Upper lobe of left lung (tissue), 6 donors: Measurements from ENCODE around the gene MAPK11. TPM values are rescaled to one million over a fixed set of nuclear protein-coding genes. Genes with fewer than 3 reads are reported as not detected.

Experiments used
- ATAC-seq, 2 donors: fragments of 200-7000 bp; cut with Tn5 transposase; one replicate each; pipeline ENCODE4 v1.9.1; 2022; ENCODE audit warnings: mild to moderate bottlenecking in 2 of 2, moderate library complexity in 2 of 2; ENCODE audit not compliant: low FRiP score in 2 of 2
- DNase-seq, 2 donors: peaks; one replicate each; pipeline ENCODE4 v3.0.0-alpha.2; 2019 to 2020
- H3K27ac ChIP-seq, 4 donors: fragments of 200-600 bp; sonication (generic); one replicate each; pipeline ENCODE4 v1.5.1; 2016 to 2019
- H3K27me3 ChIP-seq, 4 donors: fragments of 200-600 bp; sonication (generic); one replicate each; pipeline ENCODE4 v1.5.1; 2017 to 2019
- H3K36me3 ChIP-seq, 4 donors: fragments of 200-600 bp; sonication (generic); one replicate each; pipeline ENCODE4 v1.5.1; 2016 to 2019
- H3K4me1 ChIP-seq, 4 donors: fragments of 200-600 bp; sonication (generic); one replicate each; pipeline ENCODE4 v1.5.1; 2018 to 2019
- H3K4me3 ChIP-seq, 4 donors: fragments of 200-600 bp; sonication (generic); one replicate each; pipeline ENCODE4 v1.5.1; 2017 to 2019; ENCODE audit warnings: mild to moderate bottlenecking in 2 of 4, moderate library complexity in 1 of 4
- H3K9me3 ChIP-seq, 4 donors: fragments of 200-600 bp; sonication (generic); one replicate each; pipeline ENCODE4 v1.5.1; 2018 to 2019
- EP300 ChIP-seq, 4 donors: sonication (generic); formaldehyde crosslinking; IDR thresholded peaks; one replicate each; pipeline ENCODE4 v1.5.1; 2017; ENCODE audit warnings: antibody characterized with exemption in 4 of 4, control low read depth in 2 of 4
- POLR2A ChIP-seq, 4 donors: fragments of 450-650 bp; IDR thresholded peaks; one replicate each; pipeline ENCODE4 v1.5.1; 2016 to 2017; ENCODE audit warnings: antibody characterized with exemption in 4 of 4, mild to moderate bottlenecking in 2 of 4
- POLR2AphosphoS5 ChIP-seq, 2 donors: sonication (generic); formaldehyde crosslinking; IDR thresholded peaks; one replicate each; pipeline ENCODE4 v1.5.1; 2017; ENCODE audit warnings: antibody characterized with exemption in 2 of 2
- WGBS, 2 donors: methylation state at CpG; one replicate each; pipeline ENCODE4 v1.1.5; 2017 to 2018; 5-methylcytosine and 5-hydroxymethylcytosine counted together
- total RNA-seq, 6 donors: library from RNA; depleted of rRNA in 4 of 6; stranded (reverse); fragments of >200 nt in 4 of 6; gene quantifications; one replicate each; pipeline versions ENCODE4 v1.1.0 to v1.2.1, GENCODE V29; 2016 to 2021
- TF ChIP-seq, protein P1 (sequence below), 6 experiments: fragments of 450-650 bp in 4 of 6; fragments of 200-600 bp in 2 of 6; sonication (generic) in 2 of 6; IDR thresholded peaks; one replicate each; pipeline ENCODE4 v1.5.1; 2016 to 2019; ENCODE audit warnings: antibody characterized with exemption in 6 of 6
- donor health status: DM: no; HTN: no; CAD: no; lungs with moderate emphysema.
- donor health status: DM: no; HTN: yes; CAD: no; lungs with severe emphysema.

The MAPK11 gene
- total RNA-seq, 6 donors from 2014 or later, result 3.1 to 27.3 (median 8.6) TPM

- H3K27ac ChIP-seq, result no peak overlapping the region
- TF ChIP-seq POLR2AphosphoS5 (IDR thresholded peaks at IDR 0.05) (no peak), POLR2A (IDR thresholded peaks at IDR 0.05) (no peak), EP300 (IDR thresholded peaks at IDR 0.05) (no peak)
- TF ChIP-seq, protein P1, sequence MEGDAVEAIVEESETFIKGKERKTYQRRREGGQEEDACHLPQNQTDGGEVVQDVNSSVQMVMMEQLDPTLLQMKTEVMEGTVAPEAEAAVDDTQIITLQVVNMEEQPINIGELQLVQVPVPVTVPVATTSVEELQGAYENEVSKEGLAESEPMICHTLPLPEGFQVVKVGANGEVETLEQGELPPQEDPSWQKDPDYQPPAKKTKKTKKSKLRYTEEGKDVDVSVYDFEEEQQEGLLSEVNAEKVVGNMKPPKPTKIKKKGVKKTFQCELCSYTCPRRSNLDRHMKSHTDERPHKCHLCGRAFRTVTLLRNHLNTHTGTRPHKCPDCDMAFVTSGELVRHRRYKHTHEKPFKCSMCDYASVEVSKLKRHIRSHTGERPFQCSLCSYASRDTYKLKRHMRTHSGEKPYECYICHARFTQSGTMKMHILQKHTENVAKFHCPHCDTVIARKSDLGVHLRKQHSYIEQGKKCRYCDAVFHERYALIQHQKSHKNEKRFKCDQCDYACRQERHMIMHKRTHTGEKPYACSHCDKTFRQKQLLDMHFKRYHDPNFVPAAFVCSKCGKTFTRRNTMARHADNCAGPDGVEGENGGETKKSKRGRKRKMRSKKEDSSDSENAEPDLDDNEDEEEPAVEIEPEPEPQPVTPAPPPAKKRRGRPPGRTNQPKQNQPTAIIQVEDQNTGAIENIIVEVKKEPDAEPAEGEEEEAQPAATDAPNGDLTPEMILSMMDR (IDR thresholded peaks at IDR 0.05), result no peak
- H3K4me3 ChIP-seq, result no peak overlapping the region
- peaks cover 44 to 100% (median 86%) of the 10 kb centered on the region in 4 donors for H3K36me3 ChIP-seq
- 78 to 90% methylated on average over 9 to 22 of the region's 25 CpGs for WGBS, 2 donors
- DNase-seq (peak; percentile 20 to 65), ATAC-seq (no peak)
- no peaks in the 10 kb centered on the region for H3K9me3 ChIP-seq
- peaks cover 0 to 4% (median 2%) of the 10 kb centered on the region in 4 donors for H3K4me1 ChIP-seq
- H3K27me3 ChIP-seq, result no peaks in the 10 kb centered on the region
Measured at GRCh38 chr22:50219800-50220602, 50.2 kb downstream of the MAPK11 start.

GRCh38 chr22:50218996-50219727 is 51.0 kb downstream of the MAPK11 start:
- H3K27me3 ChIP-seq, result no peaks in the 10 kb centered on the region
- ATAC-seq, result peak; percentile 59 to 71

DNA sequence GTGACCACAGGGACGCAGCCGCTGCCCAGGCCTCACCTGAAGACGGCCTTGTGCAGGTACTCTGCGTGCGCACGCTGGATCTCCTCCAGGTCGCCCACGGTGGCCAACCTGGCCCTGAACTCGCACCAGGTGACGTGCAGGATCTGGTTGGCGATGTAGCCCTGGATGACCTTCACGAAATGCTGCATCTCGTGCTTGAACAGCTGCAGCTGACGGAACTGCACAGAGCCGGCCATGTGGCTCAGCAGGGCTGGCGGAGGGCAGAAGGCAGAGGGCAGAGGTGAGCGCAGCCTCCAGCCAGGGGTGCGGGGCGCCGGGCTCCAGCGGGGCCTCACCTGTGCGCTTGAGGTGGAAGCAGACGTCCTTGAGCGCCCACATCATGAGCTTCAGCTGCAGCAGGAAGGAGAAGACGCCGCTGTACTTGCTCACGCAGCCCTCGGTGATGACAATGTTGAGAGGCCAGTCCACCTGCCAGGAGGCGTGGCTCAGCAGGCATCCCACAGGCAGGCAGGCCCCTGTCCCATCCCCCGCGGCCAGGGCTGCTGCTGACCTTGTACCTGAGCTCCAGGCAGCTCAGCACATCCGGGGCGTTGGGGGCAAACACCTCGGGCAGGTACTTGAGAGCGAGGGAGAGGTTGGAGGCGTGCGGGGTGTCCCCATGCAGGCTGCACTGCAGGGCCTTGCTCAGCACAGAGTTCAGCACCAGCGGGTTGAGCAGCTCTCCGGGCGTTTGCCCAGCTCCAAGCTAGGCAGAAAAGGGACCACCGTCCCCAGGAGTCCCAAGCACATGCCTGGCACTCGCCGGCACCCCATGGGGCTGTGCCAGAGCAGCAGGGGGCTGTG is 51.8 kb downstream of the MAPK11 start:
- DNase-seq (peak; percentile 19 to 84), ATAC-seq (peak in 1 of 2 donors; percentile 3)
- TF ChIP-seq, protein P1 (IDR thresholded peaks at IDR 0.05), result no peak
- TF ChIP-seq POLR2AphosphoS5 (IDR thresholded peaks at IDR 0.05) (no peak), EP300 (IDR thresholded peaks at IDR 0.05) (no peak), POLR2A (IDR thresholded peaks at IDR 0.05) (no peak)
- H3K27me3 ChIP-seq, result no peaks in the 10 kb centered on the region
- H3K4me1 ChIP-seq, result peaks cover 0 to 4% (median 2%) of the 10 kb centered on the region in 4 donors
- no peak overlapping the region for H3K27ac ChIP-seq
- H3K36me3 ChIP-seq, result peaks cover 47 to 99% (median 90%) of the 10 kb centered on the region in 4 donors
- H3K9me3 ChIP-seq, result no peaks in the 10 kb centered on the region
- WGBS, 2 donors, result 95 to 96% methylated on average over 17 to 33 of the region's 43 CpGs
- H3K4me3 ChIP-seq, result no peak overlapping the region

More at GRCh38 chr22:50218996-50219727, 51.0 kb downstream of the MAPK11 start:
- Histone ChIP-seq H3K27ac (no peak overlapping the region), H3K4me3 (no peak overlapping the region), H3K36me3 (peaks cover 47 to 100% (median 89%) of the 10 kb centered on the region in 4 donors), H3K4me1 (peaks cover 0 to 4% (median 2%) of the 10 kb centered on the region in 4 donors), H3K9me3 (no peaks in the 10 kb centered on the region)
- TF ChIP-seq POLR2A (IDR thresholded peaks at IDR 0.05) (no peak), POLR2AphosphoS5 (IDR thresholded peaks at IDR 0.05) (no peak), EP300 (IDR thresholded peaks at IDR 0.05) (no peak)
- TF ChIP-seq, protein P1 (IDR thresholded peaks at IDR 0.05), result no peak
- DNase-seq, result peak; percentile 84 to 95
- WGBS, 2 donors, result 81 to 90% methylated on average over 7 to 39 of the region's 42 CpGs

- H3K27me3 ChIP-seq, result no peaks in the 10 kb centered on the region
- DNase-seq (peak in 1 of 2 donors; percentile 10), ATAC-seq (no peak)
- WGBS, 2 donors, result 89 to 95% methylated on average over 10 to 21 of the region's 21 CpGs
- TF ChIP-seq POLR2A (IDR thresholded peaks at IDR 0.05), result no peak
- TF ChIP-seq POLR2AphosphoS5 (IDR thresholded peaks at IDR 0.05), result no peak
- no peak for TF ChIP-seq EP300 (IDR thresholded peaks at IDR 0.05)
- TF ChIP-seq, protein P1 (IDR thresholded peaks at IDR 0.05), result no peak
- peaks cover 43 to 99% (median 89%) of the 10 kb centered on the region in 4 donors for H3K36me3 ChIP-seq
- H3K27ac ChIP-seq, result no peak overlapping the region
- H3K4me3 ChIP-seq, result no peak overlapping the region
- peaks cover 0 to 4% (median 2%) of the 10 kb centered on the region in 4 donors for H3K4me1 ChIP-seq
- H3K9me3 ChIP-seq, result no peaks in the 10 kb centered on the region
Measured at GRCh38 chr22:50217543-50218152, 52.5 kb downstream of the MAPK11 start.
